HG03175 (cell line): ENCODE measurements around the gene SBF2.

Experiments
- ATAC-seq: cut with Tn5 transposase; IDR thresholded peaks from one replicate; pipeline ENCODE4 v1.9.1; 2021; ENCODE audit warnings: mild to moderate bottlenecking, moderate library complexity; ENCODE audit not compliant: unreplicated experiment

The SBF2 gene

DNA sequence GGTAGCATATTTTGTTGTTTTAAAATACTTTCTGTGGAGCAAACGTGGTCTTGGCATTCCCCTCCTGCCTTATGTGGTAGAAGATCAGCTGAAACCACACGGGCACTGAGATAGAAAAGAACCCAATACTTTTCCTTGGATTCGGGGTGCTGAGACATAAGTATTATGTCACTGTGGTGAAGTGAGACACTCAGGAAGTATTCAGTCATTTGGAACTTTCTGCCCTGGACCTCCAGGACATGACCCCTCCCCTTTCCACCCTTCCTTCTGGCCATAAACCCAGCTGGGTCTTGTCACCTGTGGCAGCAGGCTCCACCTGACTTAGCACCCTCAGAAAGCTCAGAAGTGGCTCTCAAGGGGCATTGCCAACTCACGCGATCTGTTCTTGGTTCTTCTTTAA, 506.8 kb downstream of the SBF2 start:
- ATAC-seq = no peak

DNA sequence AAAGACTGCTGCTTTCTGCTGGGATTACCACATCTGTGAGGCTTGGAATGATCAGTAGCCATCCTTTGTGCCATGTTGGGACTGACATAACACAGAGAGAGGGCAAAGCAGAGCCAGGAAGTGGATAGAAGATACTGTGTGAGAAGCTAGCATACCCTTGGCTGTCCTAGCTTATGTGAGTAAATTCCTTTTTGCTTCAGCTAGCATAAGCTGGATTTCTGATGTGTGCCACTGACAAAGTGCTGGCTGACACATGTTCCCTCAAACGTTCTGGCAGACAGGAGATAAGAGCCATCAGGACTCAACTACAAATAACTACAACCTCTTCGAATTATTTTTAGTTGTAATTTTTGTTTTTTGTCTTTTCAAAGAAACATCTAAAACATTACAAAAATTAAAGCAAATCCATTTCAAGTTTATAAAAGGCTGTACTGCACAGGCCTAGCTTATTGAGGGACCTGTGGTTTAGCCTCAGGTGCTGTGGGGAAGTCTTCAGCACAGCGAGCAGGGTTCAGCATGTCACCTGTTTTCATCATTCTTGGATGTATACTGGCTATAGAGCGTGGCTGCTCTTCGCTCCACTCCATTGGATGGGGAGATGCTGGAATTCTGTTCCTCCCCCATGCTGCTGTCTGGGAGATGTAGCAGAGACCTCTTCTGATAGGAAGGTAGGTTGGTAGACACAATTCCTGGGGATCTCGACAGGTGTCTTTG, 509.3 kb downstream of the SBF2 start:
- ATAC-seq = no peak

DNA sequence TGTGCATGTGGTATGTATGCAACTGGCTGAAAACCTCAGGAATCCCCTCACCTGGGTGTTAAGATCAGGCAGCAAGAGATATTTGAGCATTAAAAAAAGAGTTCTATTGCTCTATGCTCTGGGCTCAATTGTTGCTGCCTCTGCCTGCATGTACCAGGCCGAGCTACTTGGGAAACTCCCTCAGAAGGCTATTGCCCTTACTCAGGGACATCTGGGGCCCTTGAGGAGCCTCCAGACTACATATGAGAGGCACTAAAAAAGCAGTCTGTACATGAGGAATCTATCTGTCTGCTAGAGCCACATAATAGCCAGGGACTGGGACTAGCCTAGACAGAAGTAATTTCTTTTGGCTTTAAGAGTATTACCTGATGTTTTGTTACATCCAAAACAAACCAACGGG, 510.0 kb downstream of the SBF2 start:
- ATAC-seq = no peak

DNA sequence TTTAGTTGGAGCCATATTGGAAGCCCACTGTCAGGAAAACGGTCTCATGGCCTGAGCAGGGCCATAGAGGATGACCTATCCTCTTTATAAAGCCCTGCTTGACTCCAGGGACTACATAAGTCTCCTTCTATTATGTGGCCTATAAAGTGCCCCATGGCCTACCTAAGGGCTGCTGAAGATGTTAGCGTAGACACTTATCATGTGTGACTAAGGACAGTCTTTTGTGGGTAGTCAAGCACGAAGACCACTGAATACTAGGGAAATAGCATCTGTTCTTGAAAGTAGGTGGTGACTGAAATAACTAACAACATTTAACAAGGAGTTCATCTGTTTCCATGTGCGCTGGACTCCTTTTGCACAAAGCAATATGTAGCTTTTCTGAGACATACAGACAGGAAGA, 513.1 kb downstream of the SBF2 start:
- ATAC-seq = no peak

DNA sequence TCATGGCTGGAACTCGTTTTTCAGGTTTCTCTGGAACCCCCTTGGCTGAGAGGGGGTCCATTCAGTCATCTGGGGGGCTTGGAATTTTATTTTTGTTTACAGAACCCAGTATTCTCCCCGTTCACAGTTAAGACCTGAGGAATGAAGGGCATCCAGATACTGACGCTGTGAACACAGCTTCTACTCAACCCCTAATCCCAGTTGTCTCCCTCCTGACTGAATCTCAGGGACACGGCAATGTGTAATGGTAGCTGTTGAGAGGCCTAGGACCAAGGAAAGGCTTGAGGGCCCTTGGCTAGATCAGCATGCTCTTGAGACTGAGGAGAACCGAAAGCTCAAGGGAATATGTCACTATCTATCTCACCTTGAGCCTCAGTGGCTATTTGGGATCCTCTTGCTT, 516.5 kb downstream of the SBF2 start:
- ATAC-seq = no peak

DNA sequence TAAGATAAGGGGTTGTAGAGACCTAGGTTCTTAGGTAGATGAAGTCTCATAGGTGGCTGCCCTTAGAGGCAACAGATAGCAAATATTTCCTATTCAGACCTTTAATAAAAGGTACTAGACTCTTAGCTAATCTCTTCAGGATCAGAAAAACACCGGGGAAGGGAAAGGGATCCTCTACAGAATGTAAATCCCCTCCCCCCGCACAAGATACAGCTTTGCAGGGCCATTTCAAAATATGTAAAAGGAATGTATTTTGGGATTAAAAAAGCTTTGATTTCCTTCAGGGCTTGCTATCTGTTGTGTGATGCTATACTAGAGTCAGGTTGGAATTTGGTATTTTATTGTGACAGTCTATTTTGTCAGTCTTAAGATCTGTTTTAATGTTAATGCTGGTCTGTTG, 517.0 kb downstream of the SBF2 start:
- no peak for ATAC-seq

DNA sequence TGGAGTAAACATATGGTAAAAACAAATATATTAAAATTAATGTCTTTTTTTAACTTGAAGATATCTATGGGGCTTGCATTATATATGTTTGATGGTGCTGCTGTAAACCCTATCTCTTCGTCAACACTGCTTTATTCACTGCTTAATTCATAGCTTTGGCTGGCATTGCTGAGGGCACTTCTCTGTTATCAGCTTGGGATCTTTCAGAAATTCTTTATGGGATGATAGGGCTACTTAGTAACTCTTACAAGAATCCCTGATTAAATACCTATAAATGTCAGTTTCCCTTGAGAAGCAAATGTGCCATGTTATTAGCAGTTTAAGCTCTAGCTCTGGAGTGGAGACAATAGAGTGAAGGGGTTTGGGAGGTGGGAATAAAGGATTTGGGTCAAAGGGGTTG, 517.8 kb downstream of the SBF2 start:
- no peak for ATAC-seq

DNA sequence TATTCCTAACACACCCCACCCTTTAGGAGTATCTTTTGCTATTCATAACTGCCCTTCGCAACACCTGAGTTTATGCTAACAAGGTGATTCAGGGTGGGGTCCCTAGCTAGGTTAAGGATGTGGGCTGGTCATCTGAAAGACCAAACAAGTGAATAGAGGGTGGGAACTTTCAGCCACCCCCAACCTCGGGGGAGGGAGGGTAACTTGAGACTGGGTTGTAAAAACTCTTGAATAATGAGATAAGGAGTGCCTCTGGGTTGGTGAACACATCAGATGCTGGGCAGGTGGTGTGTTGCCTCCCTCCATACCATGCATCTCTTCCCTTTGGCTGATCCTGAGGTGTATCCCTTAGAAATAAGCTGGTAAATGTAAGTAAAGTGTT, 518.6 kb downstream of the SBF2 start:
- ATAC-seq = no peak

DNA sequence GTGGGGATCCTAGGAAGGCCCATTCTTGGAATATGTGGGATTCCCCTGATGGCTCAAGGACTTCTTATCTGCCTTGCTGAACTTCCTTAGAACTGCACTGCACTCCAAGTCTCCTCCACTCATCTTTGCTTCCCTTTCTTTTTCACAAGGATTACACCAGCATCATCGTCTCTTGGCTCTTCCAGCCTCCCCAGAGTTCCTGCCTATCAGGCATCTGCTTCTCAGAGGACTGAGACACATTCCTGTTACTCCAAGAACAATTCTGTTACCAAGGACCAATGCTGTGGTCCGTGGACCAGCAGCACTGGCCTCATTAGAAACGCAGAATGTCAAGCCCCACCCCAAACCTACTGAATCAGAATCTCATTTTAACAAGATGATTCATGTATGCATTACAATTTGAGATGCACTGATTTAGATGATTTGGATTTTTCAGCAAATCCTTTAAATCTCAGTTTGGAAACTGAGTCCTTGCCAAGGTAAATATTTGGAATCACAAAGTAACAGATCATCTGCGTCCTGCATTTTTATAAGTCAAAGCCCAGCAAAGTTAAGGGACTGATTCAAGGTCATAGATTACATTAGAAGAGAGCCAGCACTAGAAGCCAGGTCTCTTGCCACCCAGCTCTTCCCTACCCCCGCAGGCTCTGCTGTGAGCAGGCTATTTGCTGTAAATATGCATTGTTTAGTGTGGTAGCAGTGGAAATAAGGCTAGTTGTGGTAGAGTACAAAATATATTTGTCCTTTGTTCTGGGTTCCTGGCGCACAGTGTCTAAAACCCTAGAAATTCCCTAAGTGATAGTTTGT, 519.2 kb downstream of the SBF2 start:
- ATAC-seq = no peak

DNA sequence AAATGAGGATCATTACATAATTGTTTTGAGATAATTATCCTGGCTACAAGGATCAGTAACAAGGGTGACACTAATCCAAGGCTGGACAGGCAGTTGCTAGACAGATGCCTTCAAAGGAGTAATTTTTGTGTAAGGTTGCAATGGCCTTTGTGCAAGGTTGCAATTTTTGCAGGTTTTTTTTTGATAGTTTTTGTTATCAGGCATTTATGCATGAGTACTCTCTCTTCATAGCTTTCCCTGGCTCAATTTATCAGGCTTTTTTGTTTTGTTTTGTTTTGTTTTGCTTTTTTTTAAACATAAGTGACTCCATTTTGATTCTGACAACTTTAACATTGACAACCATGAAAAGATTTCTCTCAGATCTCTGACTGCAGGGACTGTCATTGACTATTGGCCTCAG, 519.9 kb downstream of the SBF2 start:
- no peak for ATAC-seq

DNA sequence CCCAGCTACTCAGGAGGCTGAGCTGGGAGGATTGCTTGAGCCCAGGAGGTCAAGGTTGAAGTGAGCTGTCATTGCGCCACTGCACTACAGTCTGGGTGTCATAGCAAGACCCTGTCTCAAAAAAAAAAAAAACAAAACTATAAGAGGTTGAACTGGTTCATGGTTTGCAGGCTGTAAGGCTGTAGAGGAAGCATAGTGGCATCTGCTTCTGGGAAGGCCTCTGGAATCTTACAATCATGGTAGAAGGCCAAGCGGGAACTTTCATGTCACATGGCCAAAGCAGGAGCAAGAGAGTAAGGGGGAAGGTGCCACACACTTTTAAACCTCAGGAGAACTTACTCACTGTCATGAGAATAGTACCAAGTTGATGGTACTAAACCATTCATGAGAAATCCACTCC, 520.5 kb downstream of the SBF2 start:
- no peak for ATAC-seq

DNA sequence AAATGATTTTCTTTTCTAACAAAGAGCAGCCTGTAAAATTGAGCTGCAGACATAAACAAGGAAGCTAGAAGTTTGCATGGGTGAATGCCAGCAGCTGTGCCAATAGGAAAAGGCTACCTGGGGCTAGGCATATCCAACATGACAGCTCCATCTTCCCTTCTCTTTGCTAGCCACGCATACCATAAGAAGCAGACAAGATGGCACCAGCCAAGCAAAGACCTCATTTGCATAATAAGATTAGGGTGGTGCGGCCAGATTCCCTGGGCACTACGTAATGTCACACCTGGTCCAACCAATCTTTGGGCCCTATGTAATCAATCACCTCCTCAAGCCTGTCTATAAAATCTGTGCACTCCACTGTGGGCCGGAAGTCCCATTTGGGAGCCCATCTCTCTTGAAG, 521.8 kb downstream of the SBF2 start:
- no peak for ATAC-seq

DNA sequence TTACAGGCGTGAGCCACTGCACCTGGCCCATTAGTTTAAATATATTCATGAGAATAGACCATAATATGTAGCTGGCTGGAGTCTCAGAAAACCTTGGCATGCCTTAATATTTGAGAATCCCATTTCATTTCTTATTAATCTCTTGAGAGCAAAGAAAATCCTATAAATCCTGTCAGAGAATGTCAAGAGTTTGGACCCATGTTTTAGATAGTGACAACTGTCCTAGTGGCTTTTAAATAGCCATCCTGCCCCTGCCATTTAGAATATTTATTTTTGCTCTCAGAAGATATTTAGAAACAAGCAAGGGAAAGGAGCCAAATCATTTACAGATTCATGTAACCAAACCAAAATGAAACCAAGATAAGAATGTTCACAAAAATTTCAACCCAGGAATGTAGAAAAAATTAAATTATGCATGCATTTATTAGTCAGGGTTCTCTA, 522.9 kb downstream of the SBF2 start:
- ATAC-seq = no peak

DNA sequence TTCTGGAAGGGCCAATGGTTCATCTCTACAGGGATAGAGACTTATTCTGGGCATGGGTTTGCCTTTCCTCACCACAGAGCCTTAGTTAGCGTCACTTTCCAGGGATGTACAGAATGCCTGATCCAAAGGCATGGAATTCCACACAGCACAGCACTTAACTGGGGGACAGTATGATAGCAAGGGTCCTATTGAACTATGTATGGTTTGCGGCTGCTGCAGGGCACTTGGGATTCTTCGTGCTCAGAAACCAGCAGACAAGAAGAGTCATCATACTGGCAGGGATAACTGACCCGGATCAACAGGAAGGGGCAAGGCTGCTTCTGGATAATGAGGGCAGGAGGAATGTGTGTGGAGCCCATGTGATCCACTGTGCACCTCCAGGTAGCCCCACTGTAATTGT, 524.4 kb downstream of the SBF2 start:
- no peak for ATAC-seq

DNA sequence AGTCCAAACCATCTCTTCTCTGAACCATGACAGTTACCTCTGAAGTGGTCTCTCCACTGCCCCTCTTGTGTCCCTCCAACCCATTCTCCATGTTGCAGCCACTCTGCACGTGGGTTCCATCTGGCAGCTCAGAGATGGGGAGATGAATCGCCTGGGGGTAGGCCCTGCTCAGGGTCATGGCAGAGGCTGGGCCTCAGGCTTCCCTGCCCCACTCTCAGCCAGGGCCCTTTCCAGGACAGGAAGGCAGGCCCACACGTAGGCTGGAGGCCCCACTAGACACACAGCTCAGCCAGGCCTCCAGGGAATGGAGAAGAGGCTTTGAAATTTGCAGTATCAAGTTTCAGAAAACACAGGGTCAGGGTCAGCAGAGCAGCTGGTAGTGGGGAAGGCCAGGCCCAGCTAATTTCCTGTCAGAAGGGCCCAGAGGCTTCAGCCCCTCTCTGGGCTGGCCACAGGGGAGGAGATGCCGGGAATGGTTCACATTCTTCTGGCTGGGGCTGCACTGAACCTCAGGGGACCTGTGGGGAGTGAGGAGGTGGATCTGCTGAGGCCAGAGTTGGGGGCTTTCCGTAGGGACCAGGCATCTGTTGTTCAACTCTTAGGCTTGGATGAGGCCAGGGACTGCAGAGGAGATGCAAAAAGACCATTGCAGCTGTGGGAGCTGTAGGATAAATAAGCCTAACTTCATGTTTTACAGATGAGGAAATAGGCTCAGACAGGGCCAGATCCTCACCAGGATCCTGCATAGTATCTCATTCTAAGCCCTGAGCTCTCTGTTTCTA, 528.5 kb downstream of the SBF2 start:
- ATAC-seq = no peak

DNA sequence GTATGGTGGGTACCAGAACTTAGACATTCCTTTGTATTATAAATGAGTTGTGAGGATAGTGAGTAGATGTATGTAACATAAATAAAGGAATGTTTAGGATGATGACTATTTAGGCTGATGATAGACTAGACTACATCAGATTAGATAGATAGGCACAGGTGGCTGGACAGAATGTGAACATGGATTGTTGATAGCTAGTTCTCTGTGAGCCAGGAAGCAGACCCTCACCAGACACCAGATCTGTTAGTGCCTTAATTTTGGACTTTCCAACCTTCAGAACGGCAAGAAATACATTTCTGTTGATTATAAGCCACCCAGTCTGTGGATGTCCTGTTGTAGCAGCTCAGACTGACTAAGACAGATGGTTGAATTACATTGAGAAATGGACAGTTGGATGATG, 530.7 kb downstream of the SBF2 start:
- no peak for ATAC-seq

DNA sequence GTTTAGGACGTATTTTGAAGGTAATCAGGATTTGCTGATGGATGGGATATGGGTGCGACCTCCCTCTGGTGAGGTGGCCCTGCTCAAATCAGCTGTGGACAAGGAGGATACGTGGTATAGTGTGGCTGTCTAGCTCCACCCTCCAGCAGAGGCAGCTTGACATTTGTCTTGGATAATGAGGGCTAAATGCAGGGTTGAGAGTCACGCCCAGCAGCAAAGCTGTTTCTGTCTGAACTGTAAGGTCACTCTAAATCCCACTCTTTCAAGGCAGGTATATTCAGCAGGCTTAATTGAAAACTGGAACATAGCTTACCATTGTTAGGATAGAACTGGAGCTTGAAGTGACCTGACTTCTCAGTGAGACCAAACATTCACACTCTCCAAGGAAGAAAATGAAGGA, 531.5 kb downstream of the SBF2 start:
- ATAC-seq = no peak

DNA sequence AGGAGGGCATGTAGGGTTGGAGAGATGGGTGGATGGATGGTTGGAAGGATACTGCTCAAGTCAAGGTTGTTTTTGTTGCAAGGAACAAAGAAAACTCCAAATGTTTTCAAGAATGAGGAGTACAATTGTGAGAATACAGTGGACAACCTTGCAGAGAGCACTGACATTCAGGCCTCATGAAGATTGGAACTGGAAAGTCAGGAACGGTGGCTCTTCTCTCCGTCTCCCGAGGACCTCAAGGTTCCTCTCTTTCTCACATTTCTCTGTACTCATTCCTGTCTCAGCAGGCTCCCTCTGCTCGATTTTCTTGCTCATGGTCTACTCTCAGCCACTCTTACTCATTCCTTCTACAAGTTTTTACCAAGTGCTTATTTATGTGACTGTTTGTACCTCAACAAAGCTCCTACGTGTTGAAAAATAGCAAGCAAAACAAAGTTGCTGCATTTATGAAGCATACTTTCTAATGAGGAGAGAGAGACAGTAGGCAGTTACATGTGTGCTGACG, 532.5 kb downstream of the SBF2 start:
- no peak for ATAC-seq

DNA sequence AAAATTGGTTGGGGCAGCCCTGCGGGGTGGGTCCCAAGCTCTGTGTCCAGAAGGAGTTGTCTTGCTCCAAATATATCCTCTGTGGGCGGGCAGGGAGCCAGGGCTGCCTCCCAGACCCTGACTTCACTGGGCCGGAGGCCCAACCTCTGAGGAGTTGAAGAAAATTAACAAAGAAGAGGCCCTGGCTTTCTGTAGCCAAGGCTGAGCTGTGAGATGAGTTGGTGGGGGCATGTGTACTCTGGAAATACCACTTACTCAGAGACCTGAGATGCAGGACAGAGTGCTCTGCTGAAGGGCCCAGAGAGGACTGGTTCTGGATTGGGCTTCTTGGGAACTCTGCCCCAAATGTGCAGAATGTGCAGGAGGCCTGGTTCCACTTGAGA, 533.8 kb downstream of the SBF2 start:
- ATAC-seq = no peak

DNA sequence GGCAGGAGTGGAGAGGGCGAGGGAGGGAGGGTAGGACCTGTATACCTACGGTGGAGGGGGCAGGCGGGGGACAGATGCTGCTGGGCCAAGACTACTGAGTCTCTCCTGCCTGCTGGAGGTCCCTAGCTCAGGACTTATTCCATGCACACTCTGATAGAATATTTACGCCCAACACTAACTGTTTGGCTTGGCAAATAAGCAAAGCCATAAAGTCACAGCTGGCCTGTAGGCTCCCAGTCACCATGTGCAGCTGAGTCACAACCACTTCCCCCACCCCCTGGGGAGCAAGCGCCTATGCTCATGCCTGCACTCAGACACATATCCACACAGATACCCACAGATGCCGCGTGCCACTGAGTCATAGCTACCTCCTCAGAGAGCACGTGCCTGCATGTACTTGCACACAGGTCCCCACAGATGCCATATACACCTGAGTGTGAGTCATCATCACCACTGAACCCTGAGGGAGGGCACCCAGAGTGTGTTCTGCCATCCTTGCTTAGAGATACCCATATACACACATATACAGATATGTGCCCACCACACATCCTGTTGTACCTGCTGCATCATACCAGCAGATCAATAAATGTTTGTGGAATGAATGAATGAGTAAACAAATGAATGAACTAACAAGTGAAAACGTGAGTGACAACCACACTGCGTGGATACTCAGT, 534.4 kb downstream of the SBF2 start:
- peak; percentile 41 for ATAC-seq
